Activated CD4-positive, CD25-positive, alpha-beta regulatory T cell treated with anti-CD3 and anti-CD28 coated beads, Interleukin-2, amount 50 U/mL, for 72 hours (primary cell): ENCODE data around the gene CELSR1.
A peak's percentile ranks its signal among the peaks of the same experiment; 100 is the strongest.

ENCODE experiments used
- DNase-seq: peaks from one replicate; pipeline ENCODE4 v3.0.0; 2021

The CELSR1 gene

DNA sequence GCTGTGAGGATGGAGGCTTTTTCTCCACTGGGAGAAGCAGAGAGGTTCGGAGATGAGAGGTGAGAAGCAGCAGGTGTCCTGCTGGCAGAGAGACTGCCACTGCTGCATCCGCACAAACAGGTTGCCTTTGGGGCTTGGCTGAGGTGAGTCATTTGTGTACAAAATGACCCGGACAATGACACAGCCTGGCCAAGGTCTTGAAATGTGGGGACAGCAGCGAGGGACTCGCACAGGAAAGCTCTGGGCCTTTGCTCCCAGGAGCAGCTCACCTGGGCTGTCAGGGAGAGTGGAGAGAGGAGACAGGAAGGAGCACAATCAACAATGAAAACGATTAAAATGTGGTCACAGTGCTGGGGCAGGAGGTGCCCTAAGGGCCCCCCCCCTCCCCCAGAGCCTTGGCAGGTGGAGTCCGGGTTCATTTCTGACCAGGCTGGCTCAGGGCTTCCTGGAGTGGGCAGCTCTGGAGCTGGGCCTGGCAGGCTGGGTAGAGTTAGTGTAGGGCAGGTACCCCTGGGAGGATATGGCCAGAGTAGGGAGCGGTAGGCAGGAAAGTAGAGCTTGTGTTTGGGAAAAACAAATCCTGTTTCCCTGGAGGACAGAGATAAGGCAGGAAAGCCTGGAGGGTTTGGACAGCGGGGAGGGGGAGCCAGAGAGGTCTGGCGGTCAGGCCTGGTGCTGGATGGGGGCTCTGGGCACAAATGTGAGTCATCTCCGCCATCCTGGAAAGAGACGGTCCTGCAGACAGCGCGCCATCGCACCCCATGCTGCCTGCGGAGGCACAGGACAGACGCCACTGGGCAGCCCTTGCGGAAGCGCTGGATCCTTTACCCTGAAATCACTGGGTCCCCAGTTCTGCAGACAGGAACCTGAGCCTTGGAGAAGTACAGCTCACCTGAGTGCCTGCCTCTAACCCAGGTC, 37.8 kb upstream of the CELSR1 start:
- no peak for DNase-seq

DNA sequence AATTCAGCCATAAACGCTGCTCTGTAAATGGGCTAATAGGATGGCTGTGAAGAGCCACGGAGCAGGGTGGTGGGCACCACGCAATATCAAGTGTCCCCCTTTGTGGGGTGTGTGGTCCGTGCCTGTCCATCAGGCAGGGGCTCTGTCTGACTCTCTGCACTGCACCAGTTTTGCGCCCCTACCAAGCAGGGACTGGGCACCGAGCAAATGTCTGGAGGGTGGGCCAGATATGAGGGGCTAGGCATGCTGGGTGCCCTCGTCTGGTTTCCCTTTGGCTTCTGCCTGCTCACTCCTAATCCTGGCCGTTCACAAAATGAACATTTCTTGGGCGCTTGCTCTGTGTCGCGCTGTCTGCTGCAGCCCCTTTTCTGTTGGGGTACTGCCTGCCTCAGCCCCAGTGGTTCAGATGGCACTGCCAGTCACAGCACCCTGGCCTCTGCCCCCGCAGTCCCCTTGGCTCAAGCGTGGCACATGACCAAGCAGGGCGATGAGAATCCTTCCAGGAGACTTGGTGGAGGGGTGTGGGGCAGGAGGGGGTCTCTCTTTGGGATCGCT, 37.1 kb upstream of the CELSR1 start:
- DNase-seq: no peak

DNA sequence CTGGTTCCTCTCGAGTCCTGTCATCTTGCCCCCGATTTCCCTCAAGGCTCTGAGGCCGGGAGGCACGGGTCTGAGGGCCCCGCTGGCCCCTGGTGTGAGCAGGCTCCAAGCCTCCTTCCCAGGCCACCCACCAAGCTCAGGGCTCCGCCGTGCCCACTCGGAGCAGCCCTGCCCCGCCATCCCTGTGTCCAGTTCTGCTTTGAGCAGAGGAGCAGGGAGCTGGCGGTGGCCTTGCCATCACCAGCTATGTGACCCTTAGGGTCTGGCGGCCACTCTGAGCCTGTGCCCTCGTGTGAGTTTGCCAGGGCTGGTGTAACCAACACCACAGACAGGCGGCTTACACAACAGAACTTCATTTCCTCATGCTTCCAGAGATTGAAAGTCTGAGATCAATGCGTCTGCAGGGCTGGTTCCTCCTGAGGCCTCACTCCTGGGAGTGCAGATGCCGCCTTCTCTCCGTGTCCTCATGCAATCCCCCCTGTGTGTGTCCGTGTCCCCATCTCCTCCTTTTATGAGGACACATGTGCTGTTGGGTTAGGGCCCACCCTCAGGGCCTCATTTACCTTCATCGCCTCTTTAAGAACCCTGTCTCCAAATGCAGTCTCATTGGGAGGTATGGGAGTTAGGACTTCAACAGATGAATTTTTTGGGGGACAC, 36.5 kb upstream of the CELSR1 start:
- DNase-seq: no peak

DNA sequence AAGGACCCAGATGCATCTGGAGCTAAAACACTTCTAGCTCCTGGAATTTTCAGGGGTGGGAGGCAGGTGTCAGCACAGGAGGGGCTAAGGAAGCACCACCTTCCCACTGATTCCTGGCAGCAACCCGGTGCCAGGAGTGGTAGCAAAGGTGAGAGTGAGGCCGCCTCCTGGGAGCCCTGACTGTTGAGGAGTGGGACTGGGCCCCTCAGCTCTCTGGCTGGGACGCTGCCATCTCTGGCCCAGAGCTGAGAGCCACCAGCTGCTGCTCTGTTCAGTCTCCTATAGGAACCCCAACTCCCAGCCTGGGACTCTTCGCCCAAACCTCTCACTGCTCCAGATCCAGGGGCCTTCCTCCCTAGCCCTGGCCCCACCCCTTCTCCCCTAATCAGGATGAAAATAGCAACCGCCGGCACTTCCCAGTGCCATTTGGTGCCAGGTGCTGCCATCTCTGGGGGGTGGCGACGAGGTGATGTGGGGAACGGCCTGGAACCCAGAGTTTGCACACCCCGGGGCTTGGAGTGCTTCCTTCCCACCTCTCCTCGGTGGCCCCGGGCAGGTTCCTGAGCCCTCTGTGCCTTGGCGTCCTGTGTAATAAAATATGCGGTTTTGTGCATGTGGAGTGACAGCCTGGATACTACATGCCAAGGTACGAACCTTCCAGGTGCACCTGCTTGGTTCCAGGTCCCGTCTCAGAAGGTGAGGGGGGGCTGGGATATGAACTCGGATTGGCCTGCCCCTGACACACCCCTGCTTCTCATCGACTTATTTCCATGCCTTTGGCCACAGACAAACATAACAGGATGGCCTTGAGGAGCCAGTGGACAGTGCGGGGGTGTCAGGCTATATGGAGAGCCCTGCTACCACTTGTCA, 35.7 kb upstream of the CELSR1 start:
- DNase-seq: no peak

DNA sequence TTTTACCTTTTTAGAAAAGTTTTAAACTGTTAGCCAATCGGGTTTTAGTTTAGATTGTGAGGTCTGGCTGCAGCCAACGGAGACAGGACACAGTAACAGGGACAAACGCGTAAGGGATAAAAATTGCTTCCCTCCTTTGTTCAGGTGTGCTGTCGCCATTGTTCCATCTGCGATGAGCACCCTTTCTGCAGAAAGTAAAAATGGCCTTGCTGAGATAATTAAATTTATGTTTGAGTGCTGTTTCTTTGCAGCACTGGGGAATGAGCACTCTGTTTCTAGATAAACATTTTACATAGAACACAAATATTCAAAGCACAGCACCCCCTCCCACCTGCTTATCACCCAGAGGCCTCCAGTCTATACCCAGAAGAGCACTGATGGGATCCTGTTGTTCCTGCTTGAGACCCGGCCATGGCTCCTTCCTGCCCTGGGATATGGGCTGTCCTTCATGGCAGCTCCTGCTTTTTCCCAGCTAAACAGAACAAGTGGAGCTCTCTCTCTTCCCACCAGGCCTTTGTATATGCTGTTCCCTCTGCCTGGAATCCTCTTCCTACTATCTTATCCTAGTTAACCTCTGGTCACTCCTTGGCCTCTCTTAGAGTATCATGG, 34.3 kb upstream of the CELSR1 start:
- DNase-seq: no peak

DNA sequence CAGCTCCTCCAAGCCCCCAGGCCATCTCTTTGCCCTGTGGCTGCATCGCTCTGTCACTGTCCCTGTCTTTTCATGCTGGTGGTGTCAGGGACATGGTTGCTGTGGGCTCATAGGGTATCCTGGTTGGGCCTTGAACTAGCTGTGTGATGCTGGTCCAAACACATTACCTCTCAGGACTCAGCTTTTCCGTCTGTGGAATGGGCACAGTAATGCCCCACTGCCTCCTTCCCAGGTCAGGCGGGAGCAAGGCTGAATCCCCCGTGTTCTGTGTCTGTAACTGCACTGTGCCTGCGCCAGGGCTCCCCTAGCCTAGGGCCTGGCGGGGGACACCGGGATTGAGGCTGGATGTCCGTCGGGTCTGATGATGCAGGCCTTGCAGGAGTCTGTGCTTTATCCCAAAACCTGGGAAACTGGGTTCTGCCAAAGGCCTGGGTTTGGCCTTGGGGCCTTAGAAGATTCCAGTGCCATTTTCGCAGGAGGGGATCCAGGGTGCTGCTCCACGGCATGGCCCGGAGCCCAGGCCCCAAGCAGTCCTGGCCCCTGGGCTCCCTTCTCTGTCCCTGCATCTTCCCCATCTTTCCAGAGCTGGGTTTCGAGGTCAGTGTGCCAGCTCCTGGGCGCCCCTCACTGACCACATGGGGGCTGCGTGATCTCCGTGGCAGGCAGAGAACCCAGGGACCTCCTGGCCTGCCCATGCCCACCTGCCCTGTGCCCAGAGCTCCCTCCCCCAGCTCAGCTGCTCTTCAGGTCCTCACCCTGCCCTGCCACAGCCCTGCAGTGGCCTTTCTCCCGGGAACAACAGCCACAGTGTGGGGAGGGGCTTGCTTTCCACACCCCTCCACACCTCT, 32.7 kb upstream of the CELSR1 start:
- no peak for DNase-seq

DNA sequence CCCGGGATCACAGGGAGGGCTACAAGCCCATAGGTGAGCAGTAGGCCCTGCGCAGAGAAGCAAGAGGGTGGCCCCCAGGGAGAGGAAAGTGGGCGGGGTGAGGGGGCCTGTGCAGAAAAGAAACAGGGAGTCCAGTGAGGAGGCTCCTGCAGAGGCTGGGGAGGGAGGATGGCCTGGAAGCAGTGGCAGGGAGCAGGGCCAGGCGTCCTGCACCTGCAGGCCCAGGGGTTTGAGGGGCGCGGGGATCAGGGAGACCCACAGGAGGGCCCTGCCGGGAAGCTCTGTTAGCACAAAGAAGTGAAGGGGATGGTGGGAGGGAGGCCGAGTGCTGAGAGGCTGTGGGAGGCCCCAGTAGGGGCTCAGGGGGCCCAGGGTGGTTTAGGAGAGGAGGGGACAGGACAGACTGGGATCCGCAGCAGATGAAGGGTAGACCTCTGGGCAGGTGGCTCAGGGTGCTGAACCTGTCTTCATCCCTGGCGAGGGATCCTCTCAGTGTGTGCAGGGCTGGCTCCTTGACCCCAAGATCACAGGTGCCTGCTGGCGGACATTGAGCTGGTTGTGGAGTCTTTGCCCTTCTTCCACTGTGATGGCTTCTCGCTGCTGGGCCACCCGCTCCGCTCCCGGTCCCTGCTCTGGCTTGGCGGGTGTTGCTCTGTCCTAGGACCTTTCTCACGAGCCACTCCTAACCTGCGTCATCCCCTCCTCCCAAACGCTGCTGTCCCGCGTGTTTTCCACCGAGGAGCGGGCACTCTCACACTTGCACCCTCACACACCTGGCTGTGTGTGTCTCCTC, 31.8 kb upstream of the CELSR1 start:
- no peak for DNase-seq

DNA sequence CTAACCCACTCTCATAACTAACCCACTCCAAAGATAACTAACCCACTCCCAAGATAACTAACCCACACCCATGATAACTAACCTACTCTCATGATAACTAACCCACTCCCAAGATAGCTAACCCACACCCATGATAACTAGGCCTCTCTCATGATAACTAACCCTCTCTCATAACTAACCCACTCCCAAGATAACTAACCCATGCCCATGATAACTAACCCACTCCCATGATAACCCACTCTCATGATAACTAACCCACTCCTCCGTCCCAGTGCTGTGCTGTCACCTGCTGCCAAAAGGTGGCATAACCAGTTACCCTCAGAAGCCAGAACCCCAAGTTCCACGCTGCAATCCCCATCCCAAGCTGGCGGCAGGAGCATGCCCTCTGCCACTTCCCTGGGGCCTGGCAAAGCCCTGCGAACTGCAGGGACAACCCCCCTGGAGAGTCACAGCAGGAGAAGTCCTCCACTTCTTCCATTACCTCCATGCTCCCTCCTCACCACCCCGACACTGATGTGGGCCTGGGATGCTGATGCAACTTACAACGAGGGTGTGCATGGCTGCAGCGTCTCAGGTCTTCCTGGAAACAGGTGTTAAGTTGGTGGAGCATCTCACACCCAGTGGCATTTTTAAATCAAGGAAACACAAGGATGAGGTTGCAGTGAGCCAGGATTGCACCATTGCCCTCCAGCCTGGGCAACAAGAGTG, 30.8 kb upstream of the CELSR1 start:
- no peak for DNase-seq

DNA sequence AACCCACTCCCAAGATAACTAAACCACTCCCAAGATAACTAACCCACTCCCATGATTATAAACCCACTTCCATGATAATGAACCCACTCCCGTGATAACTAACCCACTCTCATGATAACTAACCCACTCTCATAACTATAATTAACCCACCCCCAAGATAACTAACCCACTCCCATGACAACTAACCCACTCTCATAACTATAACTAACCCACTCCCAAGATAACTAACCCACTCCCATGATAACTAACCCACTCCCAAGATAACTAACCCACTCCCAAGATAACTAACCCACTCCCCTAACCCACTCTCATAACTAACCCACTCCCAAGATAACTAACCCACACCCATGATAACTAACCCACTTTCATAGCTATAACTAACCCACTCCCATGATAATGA, 30.1 kb upstream of the CELSR1 start:
- DNase-seq: no peak

DNA sequence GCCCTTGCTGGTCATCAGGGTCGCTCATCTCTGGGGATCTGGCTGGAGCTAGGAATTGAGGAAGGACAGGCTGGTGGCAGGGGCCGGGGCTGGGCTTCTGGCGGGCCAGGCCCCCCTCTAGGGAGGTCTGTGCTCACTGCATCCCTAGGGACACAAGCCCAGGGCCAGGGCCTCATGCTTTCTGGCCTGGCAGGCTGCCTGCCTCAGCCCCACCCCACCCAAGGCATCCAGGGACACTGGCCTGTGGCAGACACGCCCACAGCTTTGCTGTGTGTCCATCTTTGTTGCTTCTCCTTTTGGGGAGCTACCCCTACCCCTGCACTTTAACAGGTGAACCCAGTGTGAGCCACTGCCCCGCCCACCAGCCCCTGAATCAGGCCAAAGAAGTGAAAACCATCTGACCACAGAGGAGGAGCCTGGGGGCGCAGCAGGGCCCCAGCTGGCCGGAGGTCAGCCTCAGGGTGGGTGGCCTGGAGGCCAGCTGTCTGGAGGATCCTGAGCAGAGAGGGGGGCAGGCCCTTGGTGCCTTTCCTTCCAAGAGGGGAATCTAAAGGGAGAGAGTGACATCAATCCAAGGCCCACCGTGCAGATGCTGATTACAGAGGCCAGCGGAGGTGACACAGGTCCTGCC, 26.8 kb upstream of the CELSR1 start:
- no peak for DNase-seq

DNA sequence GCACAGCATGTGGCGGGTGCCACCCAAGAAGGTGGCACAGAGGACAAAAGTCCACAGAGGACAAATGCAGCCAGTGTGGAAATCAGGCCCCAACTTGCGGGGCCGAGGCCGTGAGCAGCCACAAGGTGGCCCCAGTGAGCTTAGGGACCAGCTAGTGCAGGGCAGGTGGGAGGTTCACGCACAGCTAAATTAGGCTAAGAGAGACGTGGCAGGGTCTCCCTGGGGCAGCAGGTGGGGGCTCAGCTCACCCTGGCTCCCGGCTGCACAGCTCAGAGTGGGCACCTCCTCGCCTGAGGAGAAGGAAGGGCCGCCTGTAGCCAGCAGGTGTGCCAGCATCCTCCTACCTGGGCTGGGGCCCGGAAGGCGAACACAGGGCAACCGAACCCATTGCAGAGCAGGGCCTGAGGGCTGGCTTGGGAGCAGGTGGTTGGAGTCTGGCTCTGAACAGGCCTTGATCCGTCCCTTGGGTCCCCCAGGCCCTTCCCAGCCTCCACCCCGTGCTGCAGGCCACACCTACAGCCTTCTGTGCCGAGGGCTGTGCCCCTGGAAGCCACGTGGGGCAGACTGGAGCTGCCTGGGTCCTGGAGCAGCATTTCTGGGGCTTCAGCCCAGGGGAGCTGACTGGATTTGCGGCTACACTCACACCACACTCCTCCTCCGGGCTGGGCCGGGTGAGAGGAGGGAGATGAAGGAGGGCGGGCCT, 26.1 kb upstream of the CELSR1 start:
- peak; percentile 86 for DNase-seq

DNA sequence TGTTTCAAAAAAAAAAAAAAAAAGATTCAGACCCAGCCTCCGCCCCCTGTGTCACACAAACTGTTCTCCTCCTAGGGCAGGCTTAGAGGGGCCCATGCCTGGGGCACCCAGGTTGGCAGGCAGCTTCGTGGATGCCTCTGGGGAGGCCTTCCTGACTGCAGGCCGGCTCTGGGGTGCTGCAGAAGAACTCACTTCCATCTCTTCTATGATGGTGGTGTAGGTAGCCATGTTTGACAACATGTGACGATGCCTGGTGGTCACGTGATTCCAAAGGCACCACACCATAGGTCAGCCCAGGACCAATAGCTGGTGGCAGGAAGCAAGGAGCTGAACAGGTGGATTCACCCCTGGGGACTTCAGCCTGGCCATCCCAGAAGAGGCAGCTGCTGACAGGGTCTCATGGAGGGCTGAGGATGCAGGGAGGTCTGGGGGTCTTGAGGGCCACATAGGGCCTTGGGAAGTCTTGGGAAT, 24.1 kb upstream of the CELSR1 start:
- DNase-seq: no peak

DNA sequence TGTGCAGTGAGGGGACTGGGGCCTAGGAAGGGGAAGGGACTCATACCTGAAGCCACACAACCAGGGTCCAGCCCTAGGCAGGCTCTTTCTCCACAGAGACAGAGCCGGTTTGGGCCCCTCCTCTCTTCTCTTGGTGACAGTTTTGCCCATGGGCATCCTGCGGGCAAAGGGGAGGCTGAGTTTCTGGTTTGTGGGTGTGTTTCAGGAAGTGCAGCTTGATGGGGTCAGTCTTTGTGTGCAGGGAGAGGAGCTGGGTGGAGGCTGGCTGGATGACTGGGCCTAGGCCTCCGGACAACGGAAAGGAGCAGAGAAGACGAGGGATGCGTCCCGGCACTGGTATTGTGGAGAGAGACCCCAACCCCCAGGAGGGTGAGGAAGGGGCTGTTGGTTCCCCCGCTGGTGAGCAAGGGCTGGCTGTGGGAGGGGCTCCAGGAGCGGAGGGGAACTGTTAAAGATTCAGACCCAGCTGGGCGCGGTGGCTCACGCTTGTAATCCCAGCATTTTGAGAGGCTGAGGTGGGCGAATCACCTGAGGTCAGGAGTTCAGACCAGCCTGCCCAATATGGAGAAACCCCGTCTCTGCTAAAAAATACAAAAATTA, 23.4 kb upstream of the CELSR1 start:
- DNase-seq: no peak

DNA sequence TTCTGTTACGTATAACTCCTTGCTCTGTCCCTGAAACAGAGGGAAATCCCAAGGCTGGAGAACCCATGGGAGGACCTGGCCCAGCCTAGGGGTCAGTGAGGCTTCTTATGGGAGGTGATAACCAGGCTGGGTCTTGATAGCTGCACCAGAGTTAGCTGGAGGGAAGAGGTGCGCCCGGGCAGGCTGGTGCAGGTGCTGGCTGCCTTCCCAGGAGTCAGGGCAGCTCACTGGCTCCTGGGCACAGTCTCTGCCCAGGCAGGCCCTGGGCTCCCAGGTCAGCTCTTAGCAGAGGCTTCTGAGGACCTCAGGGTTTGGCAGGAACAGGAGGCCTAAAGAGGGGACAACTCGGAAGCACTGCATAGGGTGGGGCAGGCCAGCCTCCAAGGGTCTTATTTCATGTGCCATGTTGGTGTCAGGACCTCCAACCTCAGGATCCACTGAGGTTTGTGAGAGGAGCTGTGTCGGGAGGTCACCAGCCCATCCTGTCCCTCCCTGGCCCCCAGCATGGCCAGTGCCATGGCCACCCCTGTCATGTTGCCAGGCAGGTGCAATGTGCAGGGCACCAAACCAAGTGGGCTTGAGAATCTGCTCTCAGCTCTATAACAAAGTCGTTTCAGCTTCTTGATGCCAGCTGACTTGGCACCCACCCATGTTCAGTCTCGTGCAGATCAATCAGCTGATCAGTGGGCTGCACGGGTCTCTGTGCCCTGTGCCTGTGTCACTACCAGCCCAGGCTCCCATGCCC, 20.5 kb upstream of the CELSR1 start:
- DNase-seq: no peak

DNA sequence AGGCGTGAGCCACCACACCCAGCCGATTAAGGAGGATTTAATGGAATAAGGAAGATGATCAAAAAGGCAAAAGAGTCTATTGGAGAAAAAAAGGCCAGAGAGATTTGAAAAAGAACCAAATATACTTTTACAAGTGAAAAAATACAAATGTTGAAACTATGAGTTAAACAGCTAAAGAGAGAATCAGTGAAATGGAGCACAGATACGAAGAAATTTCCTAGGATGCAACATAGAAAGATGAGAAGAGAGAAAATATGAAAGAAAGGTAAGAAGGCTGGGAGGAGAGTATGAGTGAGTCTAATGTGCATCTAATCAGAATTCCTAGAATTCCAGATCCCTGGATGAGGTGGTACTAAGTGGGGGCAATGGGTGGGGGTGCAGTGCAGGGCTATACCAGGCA, 19.4 kb upstream of the CELSR1 start:
- no peak for DNase-seq

DNA sequence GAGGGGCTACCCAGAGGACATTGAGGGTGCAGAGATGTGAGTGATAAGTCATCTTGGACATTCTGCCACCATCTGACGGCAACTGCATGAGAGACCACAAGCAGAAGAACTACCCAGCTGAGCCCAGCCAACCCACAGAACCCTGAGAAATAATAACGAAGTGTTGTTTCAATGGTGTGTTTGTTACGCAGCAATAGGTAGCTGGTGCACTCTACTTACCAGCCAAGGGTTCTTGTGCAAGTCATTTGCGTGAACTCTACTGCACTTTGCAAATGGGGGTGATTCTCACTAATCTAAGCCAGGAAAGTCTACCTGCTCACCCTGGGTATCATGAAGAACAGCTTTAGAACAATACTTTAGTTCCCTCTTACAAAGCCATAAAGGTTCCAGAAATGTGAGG, 15.8 kb upstream of the CELSR1 start:
- DNase-seq: no peak

DNA sequence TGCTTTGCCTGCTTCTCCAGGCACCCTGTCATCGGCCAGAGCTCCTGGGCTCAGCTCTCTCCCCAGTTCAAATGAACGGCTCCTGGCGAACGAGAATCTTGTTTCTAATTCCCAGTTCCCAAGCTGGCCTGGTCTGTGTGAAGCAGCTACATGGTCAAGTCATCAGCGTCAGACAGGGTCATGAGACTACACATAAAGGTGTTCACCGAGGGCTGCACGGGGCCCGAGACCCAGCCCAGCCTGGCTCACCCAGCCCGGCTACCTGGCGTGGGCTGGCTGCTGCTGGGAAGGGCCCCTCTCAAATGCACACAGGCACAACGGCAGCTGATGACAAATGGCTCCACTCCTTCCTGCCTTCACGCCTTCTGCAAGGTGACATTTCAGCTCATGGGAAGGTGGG, 14.6 kb upstream of the CELSR1 start:
- no peak for DNase-seq

DNA sequence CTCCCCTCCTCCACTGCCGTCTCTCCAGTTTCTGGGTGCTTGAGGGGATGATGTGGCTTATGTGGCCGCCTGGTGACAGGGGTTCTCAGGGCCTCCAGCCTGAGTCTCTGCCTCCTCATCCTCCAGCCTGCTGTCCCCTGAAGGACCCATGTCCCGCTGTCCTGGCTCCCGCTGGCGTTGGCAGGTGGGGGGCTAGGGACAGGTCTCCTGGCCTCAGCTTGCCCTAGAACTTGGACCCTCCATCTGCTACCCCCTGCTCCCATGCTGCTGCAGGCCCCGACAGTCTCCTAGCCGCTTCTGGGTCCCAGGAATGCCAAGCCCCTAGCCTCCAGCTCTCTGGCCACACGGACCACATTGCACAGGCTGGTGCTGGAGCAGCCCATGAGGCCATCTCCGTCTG, 13.9 kb upstream of the CELSR1 start:
- DNase-seq: no peak
